SK-N-SH (cell line): Measurements from ENCODE around the gene SOCS3. TPM values are rescaled to one million over a fixed set of nuclear protein-coding genes. Genes with fewer than 3 reads are reported as not detected.

Source experiments
- CTCF ChIA-PET: fragments of 300-600, 350-600 bp; formaldehyde crosslinking; extraction: SDS; loops from one replicate; lab custom pipeline; 2021; lab: Yijun Ruan, JAX
- POLR2A ChIA-PET: fragments of 350-600 bp; sonication (Branson Sonifier 250); formaldehyde crosslinking; extraction: SDS; loops from one replicate; lab custom pipeline; 2020; ENCODE audit warnings: antibody characterized with exemption, inconsistent platforms; lab: Yijun Ruan, JAX
- DNase-seq: peaks from one replicate; pipeline ENCODE4 v3.0.0; 2012
- H2AFZ ChIP-seq: fragments of 200-600 bp; sonication (generic); 2 replicates; pipeline ENCODE4 v1.8.1; 2016; ENCODE audit warnings: antibody characterized with exemption, mild to moderate bottlenecking, low read depth
- H3F3A ChIP-seq: fragments of 200-600 bp; sonication (generic); replicated peaks from 2 replicates; pipeline ENCODE3; 2016; ENCODE audit warnings: antibody characterized with exemption, mild to moderate bottlenecking; ENCODE audit not compliant: insufficient read depth
- H3K27ac ChIP-seq, 2 experiments: fragments of 200-500 bp in 1 of 2; fragments of 200-600 bp in 1 of 2; sonication (Bioruptor generic) in 1 of 2; sonication (generic), shearing (Covaris generic) in 1 of 2; 2 replicates each; pipeline versions ENCODE4 v1.5.1 to v1.6.1; 2014 to 2016; ENCODE audit warnings: low read depth in 2 of 2, inconsistent platforms in 1 of 2, low read length in 1 of 2, mild to moderate bottlenecking in 1 of 2, mixed read lengths in 1 of 2
- H3K27me3 ChIP-seq: fragments of 200-600 bp; sonication (generic), shearing (Covaris generic); 2 replicates; pipeline ENCODE4 v1.6.1; 2016; ENCODE audit warnings: mixed run types; ENCODE audit not compliant: insufficient read depth
- H3K36me3 ChIP-seq, 2 experiments: fragments of 200-500 bp in 1 of 2; fragments of 200-600 bp in 1 of 2; sonication (Bioruptor generic) in 1 of 2; sonication (generic) in 1 of 2; replicated peaks in 1 of 2; 2 replicates each; pipeline versions ENCODE3 to v1.5.1; 2014 to 2016; ENCODE audit warnings: low read length in 1 of 2, mild to moderate bottlenecking in 1 of 2; ENCODE audit not compliant: insufficient read depth in 2 of 2, control insufficient read depth in 1 of 2
- H3K4me1 ChIP-seq, 2 experiments: fragments of 200-500 bp in 1 of 2; fragments of 200-600 bp in 1 of 2; sonication (Bioruptor generic) in 1 of 2; sonication (generic), shearing (Covaris generic) in 1 of 2; 2 replicates each; pipeline versions ENCODE4 v1.5.1 to v1.6.1; 2014 to 2016; ENCODE audit warnings: low read depth in 1 of 2, low read length in 1 of 2, mixed run types in 1 of 2; ENCODE audit not compliant: insufficient read depth in 2 of 2, control insufficient read depth in 1 of 2
- H3K4me2 ChIP-seq: fragments of 200-600 bp; sonication (generic), shearing (Covaris generic); 2 replicates; pipeline ENCODE4 v1.6.1; 2017; ENCODE audit warnings: mixed run types
- H3K4me3 ChIP-seq, 2 experiments: fragments of 200-500 bp in 1 of 2; fragments of 200-600 bp in 1 of 2; sonication (Bioruptor generic) in 1 of 2; sonication (generic), shearing (Covaris generic) in 1 of 2; 2 replicates each; pipeline versions ENCODE4 v1.5.1 to v1.8.1; 2014 to 2016; ENCODE audit warnings: low read depth in 2 of 2, inconsistent platforms in 1 of 2, low read length in 1 of 2, mild to moderate bottlenecking in 1 of 2, mixed read lengths in 1 of 2, moderate library complexity in 1 of 2
- H3K79me2 ChIP-seq: fragments of 200-600 bp; sonication (generic); 2 replicates; pipeline ENCODE4 v1.8.1; 2017; ENCODE audit warnings: mild to moderate bottlenecking; ENCODE audit not compliant: insufficient read depth
- H3K9ac ChIP-seq: fragments of 200-600 bp; sonication (generic); 2 replicates; pipeline ENCODE4 v1.6.1; 2017; ENCODE audit warnings: mixed run types
- H3K9me2 ChIP-seq: fragments of 200-600 bp; sonication (generic); 2 replicates; pipeline ENCODE4 v1.6.1; 2017; ENCODE audit warnings: mixed run types
- H3K9me3 ChIP-seq: fragments of 200-600 bp; sonication (generic); 2 replicates; pipeline ENCODE4 v1.6.1; 2017; ENCODE audit warnings: mixed run types, mild to moderate bottlenecking, moderate library complexity
- H4K20me1 ChIP-seq: fragments of 200-600 bp; sonication (generic); 2 replicates; pipeline ENCODE4 v1.6.1; 2017; ENCODE audit warnings: mild to moderate bottlenecking, mixed run types; ENCODE audit not compliant: insufficient read depth
- ELF1 ChIP-seq: IDR thresholded peaks from 2 replicates; pipeline ENCODE4 v1.4.0; 2012
- EP300 ChIP-seq, 2 experiments: IDR thresholded peaks; 2 replicates each; pipeline versions ENCODE4 v1.4.0 to v1.6.1; 2012; ENCODE audit warnings: borderline replicate concordance in 1 of 2, low read depth in 1 of 2, low read length in 1 of 2
- FOSL2 ChIP-seq: IDR thresholded peaks from 2 replicates; pipeline ENCODE4 v1.4.0; 2012; ENCODE audit warnings: low read depth, mild to moderate bottlenecking, moderate library complexity, borderline replicate concordance
- GABPA ChIP-seq: IDR thresholded peaks from 2 replicates; pipeline ENCODE4 v1.4.0; 2012; ENCODE audit warnings: low read depth, mild to moderate bottlenecking
- MEF2A ChIP-seq: IDR thresholded peaks from 2 replicates; pipeline ENCODE4 v1.4.0; 2012; ENCODE audit warnings: low read depth, borderline replicate concordance
- NRF1 ChIP-seq: IDR thresholded peaks from 2 replicates; pipeline ENCODE4 v1.6.1; 2012; ENCODE audit warnings: low read depth, mild to moderate bottlenecking, low read length
- RAD21 ChIP-seq: IDR thresholded peaks from 2 replicates; pipeline ENCODE4 v1.6.1; 2012; ENCODE audit warnings: mild to moderate bottlenecking, low read length
- RCOR1 ChIP-seq: fragments of 150-350 bp; IDR thresholded peaks from 2 replicates; pipeline ENCODE4 v1.6.1; 2017; ENCODE audit warnings: antibody characterized with exemption, low read length
- RXRA ChIP-seq: IDR thresholded peaks from 2 replicates; pipeline ENCODE4 v1.4.0; 2012; ENCODE audit warnings: low read depth, mild to moderate bottlenecking, borderline replicate concordance
- SIN3A ChIP-seq: IDR thresholded peaks from 2 replicates; pipeline ENCODE4 v1.6.1; 2012; ENCODE audit warnings: low read depth, mild to moderate bottlenecking, low read length, moderate library complexity, borderline replicate concordance
- TEAD4 ChIP-seq: IDR thresholded peaks from 2 replicates; pipeline ENCODE4 v1.4.0; 2012; ENCODE audit warnings: mild to moderate bottlenecking, borderline replicate concordance; ENCODE audit not compliant: insufficient read depth
- USF1 ChIP-seq: IDR thresholded peaks from 2 replicates; pipeline ENCODE4 v1.4.0; 2012; ENCODE audit warnings: low read depth, borderline replicate concordance
- USF2 ChIP-seq: fragments of 150-350 bp; IDR thresholded peaks from 2 replicates; pipeline ENCODE4 v1.6.1; 2017; ENCODE audit warnings: antibody characterized with exemption, low read length, low read depth, borderline replicate concordance
- ZBTB33 ChIP-seq: IDR thresholded peaks from 2 replicates; pipeline ENCODE4 v1.4.0; 2012; ENCODE audit warnings: low read depth, borderline replicate concordance
- WGBS: methylation state at CpG from one replicate; pipeline ENCODE4 v1.1.6; 2017; ENCODE audit warnings: low lambda C conversion rate; 5-methylcytosine and 5-hydroxymethylcytosine counted together
- polyA plus RNA-seq, 3 experiments: library from polyadenylated mRNA; depleted of rRNA; stranded (reverse); fragments of >200 nt; gene quantifications; 2 replicates each; pipeline ENCODE4 v1.2.3, GENCODE V29; 2012

SOCS3 gene
- polyA plus RNA-seq, 1 of the 3 experiments (the other 2 are of a cell fraction), result 24.9 TPM

GRCh38 chr17:78337244-78338109 is 22.4 kb downstream of the SOCS3 start:
- H3K36me3 ChIP-seq, result no peaks in the 10 kb centered on the region
- TF ChIP-seq SIN3A (no peak), FOSL2 (peak; percentile 43; the same call in 1 of the 2 replicates)
- DNase-seq, result no peak
- ChIA-PET CTCF (interaction anchor here (0.7 to 4.0 kb wide), 5 partner anchors 8 to 56 kb away, joined by 3 to 22 read pairs (median 8); no protein-coding TSS in a partner anchor), POLR2A (no interaction called here)
- H3K27ac ChIP-seq, result peak overlapping the region in 1 of 2 experiments; percentile 65; a peak in 2 of 4 replicates
- H3K9me3 ChIP-seq, result no peaks in the 10 kb centered on the region
- H3K4me2 ChIP-seq, result no peak overlapping the region
- no peaks in the 10 kb centered on the region for H3K27me3 ChIP-seq
- no peaks in the 10 kb centered on the region for H4K20me1 ChIP-seq
- no peaks in the 10 kb centered on the region for H3K79me2 ChIP-seq
- peaks cover 15 to 21% of the 10 kb centered on the region in 2 experiments; a peak in 3 of 4 replicates for H3K4me1 ChIP-seq
- H2AFZ ChIP-seq, result no peak overlapping the region
- H3K9me2 ChIP-seq, result no peaks in the 10 kb centered on the region
- WGBS, result 71% methylated on average over 19 of the region's 19 CpGs
- H3K9ac ChIP-seq, result peak overlapping the region; percentile 27; the same call in 1 of the 2 replicates
- H3K4me3 ChIP-seq, result no peak overlapping the region
- H3F3A ChIP-seq, result peaks cover 50% of the 10 kb centered on the region

DNA sequence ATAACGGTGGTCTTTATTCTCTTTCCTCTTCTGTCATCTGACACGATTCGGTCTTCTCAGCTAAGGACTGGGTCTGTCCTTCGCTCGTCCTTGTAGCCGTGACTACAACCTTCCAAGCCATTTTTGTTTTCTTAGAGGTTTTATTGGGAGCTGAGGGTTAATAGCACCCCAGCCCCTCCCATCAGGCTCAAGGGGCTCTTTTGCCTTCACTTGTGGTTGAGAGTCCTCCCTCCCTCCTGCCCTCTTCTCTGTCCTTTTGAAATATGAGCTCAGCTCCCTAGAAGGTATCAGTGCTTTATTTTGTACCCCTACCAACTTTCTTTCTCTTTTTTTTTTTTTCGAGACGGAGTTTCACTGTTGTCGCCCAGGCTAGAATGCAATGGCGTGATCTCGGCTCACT is 24.7 kb downstream of the SOCS3 start:
- peak overlapping the region; percentile 71 for H3K4me2 ChIP-seq

GRCh38 chr17:78332991-78333390 is 26.9 kb downstream of the SOCS3 start:
- TF ChIP-seq ZBTB33 (no peak), USF1 (no peak), MEF2A (no peak), NRF1 (no peak), USF2 (no peak), FOSL2 (no peak), TEAD4 (no peak), GABPA (no peak), EP300 (IDR thresholded peaks at IDR 0.05; ENCODE audit: borderline replicate concordance in 1 of 2, low read depth in 1 of 2, low read length in 1 of 2) (no peak), RCOR1 (no peak), RAD21 (no peak), ELF1 (no peak)
- TF ChIP-seq, all 33 proteins: peak for 0
- 83% methylated on average over 4 of the region's 4 CpGs for WGBS

More for the DNA sequence above, 24.7 kb downstream of the SOCS3 start:
- peak overlapping the region; percentile 62; the same call in 1 of the 2 replicates for H3K9ac ChIP-seq
- DNase-seq, result no peak
- no peaks in the 10 kb centered on the region for H3K36me3 ChIP-seq
- no peaks in the 10 kb centered on the region for H3K9me2 ChIP-seq
- H3K9me3 ChIP-seq, result no peaks in the 10 kb centered on the region
- no peaks in the 10 kb centered on the region for H4K20me1 ChIP-seq
- CTCF ChIA-PET, result interaction anchor here (0.6 to 2.4 kb wide), 5 partner anchors 12 to 223 kb away, joined by 3 to 8 read pairs (median 3); no protein-coding TSS in a partner anchor
- peak overlapping the region; percentile 74; the same call in 1 of the 2 replicates for H2AFZ ChIP-seq
- TF ChIP-seq GABPA, result no peak
- TF ChIP-seq RXRA, result no peak
- TF ChIP-seq, all 33 proteins: peak for 0
- no peaks in the 10 kb centered on the region for H3K79me2 ChIP-seq
- no peak overlapping the region for H3K4me3 ChIP-seq
- 90% methylated on average over 11 of the region's 11 CpGs for WGBS
- H3K4me1 ChIP-seq, result peaks cover 0 to 25% of the 10 kb centered on the region in 2 experiments; a peak in 3 of 4 replicates
- H3F3A ChIP-seq, result peaks cover 45% of the 10 kb centered on the region
- POLR2A ChIA-PET, result no interaction called here
- no peaks in the 10 kb centered on the region for H3K27me3 ChIP-seq
- H3K27ac ChIP-seq, result peak overlapping the region in 1 of 2 experiments; percentile 94; a peak in 2 of 4 replicates

More at GRCh38 chr17:78332991-78333390, 26.9 kb downstream of the SOCS3 start:
- ChIA-PET POLR2A (no interaction called here), CTCF (no interaction called here)
- Histone ChIP-seq H3K9me2 (no peaks in the 10 kb centered on the region), H3K9me3 (no peaks in the 10 kb centered on the region), H4K20me1 (no peaks in the 10 kb centered on the region), H3F3A (peaks cover 64% of the 10 kb centered on the region), H3K79me2 (no peaks in the 10 kb centered on the region), H2AFZ (no peak overlapping the region), H3K27ac (0 out of 4 replicates have a peak overlapping the region, but pooled peaks of 1 of the 2 experiments have one; percentile 4), H3K4me1 (peaks cover 2 to 41% of the 10 kb centered on the region in 2 experiments; a peak in 3 of 4 replicates), H3K4me2 (no peak overlapping the region), H3K27me3 (no peaks in the 10 kb centered on the region), H3K4me3 (no peak overlapping the region), H3K36me3 (no peaks in the 10 kb centered on the region), H3K9ac (no peak overlapping the region)
- no peak for DNase-seq
